Measurements from ENCODE around the gene GON4L.

DNA sequence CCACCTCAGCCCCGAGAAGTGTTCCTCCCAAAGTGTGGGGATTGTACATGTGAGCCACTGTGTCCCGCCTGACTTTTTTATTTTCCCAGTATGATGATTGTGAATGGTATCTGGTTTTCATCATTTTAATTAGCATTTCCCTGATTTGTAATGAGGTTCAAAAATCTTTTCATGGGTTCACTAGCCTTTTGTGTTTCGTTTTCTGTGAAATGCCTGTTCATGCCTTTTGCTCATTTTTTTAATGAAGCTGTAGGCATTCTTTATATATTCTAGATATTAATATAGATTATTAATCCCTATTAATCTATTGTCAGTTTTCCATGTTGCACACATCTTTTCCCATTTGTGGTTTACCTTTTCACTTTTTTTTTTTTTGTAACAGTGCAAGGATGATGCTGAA lies 147.6 kb downstream of the GON4L start:
- TF ChIP-seq POLR2A (IDR thresholded peaks at IDR 0.05) = no peak
- TF ChIP-seq, protein P1, sequence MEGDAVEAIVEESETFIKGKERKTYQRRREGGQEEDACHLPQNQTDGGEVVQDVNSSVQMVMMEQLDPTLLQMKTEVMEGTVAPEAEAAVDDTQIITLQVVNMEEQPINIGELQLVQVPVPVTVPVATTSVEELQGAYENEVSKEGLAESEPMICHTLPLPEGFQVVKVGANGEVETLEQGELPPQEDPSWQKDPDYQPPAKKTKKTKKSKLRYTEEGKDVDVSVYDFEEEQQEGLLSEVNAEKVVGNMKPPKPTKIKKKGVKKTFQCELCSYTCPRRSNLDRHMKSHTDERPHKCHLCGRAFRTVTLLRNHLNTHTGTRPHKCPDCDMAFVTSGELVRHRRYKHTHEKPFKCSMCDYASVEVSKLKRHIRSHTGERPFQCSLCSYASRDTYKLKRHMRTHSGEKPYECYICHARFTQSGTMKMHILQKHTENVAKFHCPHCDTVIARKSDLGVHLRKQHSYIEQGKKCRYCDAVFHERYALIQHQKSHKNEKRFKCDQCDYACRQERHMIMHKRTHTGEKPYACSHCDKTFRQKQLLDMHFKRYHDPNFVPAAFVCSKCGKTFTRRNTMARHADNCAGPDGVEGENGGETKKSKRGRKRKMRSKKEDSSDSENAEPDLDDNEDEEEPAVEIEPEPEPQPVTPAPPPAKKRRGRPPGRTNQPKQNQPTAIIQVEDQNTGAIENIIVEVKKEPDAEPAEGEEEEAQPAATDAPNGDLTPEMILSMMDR (IDR thresholded peaks at IDR 0.05) = no peak
